Lung (tissue), 12 donors: ENCODE results near the gene MME. TPM values are rescaled to one million over a fixed set of nuclear protein-coding genes. Genes with fewer than 3 reads are reported as not detected.

Experiments
- ATAC-seq: fragments of 200-7000 bp; cut with Tn5 transposase; one replicate; pipeline ENCODE4 v1.9.1; 2020; ENCODE audit warnings: moderate number of reproducible peaks; ENCODE audit not compliant: insufficient read depth, low FRiP score
- DNase-seq, 3 donors: peaks; one replicate each; pipeline ENCODE4 v3.0.0-alpha.2; 2013 to 2017
- H3K27ac ChIP-seq, 2 donors: one replicate each; pipeline ENCODE4 v1.5.1; 2013; ENCODE audit warnings: mild to moderate bottlenecking in 2 of 2, moderate library complexity in 2 of 2, control low read depth in 1 of 2, inconsistent platforms in 1 of 2, low read depth in 1 of 2, low read length in 1 of 2
- H3K27me3 ChIP-seq, 3 donors: one replicate each; pipeline ENCODE4 v1.5.1; 2013; ENCODE audit warnings: low read length in 2 of 3; ENCODE audit not compliant: control insufficient read depth in 3 of 3, insufficient read depth in 3 of 3
- H3K36me3 ChIP-seq, 4 donors: one replicate each; pipeline ENCODE4 v1.5.1; 2013; ENCODE audit warnings: low read length in 4 of 4, mild to moderate bottlenecking in 1 of 4, moderate library complexity in 1 of 4; ENCODE audit not compliant: control insufficient read depth in 4 of 4, insufficient read depth in 4 of 4
- H3K4me1 ChIP-seq, 5 donors: one replicate each; pipeline ENCODE4 v1.5.1; 2013; ENCODE audit warnings: low read length in 5 of 5, mild to moderate bottlenecking in 2 of 5, moderate library complexity in 1 of 5; ENCODE audit not compliant: control insufficient read depth in 5 of 5, insufficient read depth in 5 of 5
- H3K4me3 ChIP-seq: one replicate; pipeline ENCODE4 v1.5.1; 2013; ENCODE audit warnings: mild to moderate bottlenecking, control low read depth, moderate library complexity
- H3K9ac ChIP-seq, 2 donors: one replicate each; pipeline ENCODE4 v1.5.1; 2013; ENCODE audit warnings: low read length in 2 of 2, control low read depth in 1 of 2; ENCODE audit not compliant: insufficient read depth in 1 of 2
- H3K9me3 ChIP-seq, 4 donors: one replicate each; pipeline ENCODE4 v1.5.1; 2013; ENCODE audit warnings: low read length in 3 of 4, mild to moderate bottlenecking in 1 of 4, moderate library complexity in 1 of 4; ENCODE audit not compliant: control insufficient read depth in 4 of 4, insufficient read depth in 3 of 4
- WGBS, 2 donors: extraction: QIAGEN DNeasy Blood & Tissue Kit; methylation state at CpG; one replicate each; pipeline ENCODE4 v1.1.7; 2013; 5-methylcytosine and 5-hydroxymethylcytosine counted together
- polyA plus RNA-seq, 2 donors: library from polyadenylated mRNA; stranded (reverse); fragments of 200-250 nt; gene quantifications; one replicate each; pipeline ENCODE4 v1.2.1, GENCODE V29; 2013
- total RNA-seq, 2 donors: library from RNA; depleted of rRNA in 1 of 2; stranded (reverse); fragments of >200 nt in 1 of 2; gene quantifications; one replicate each; pipeline ENCODE4 v1.2.1, GENCODE V29; 2014 to 2021
- TF ChIP-seq, protein P1 (sequence below): IDR thresholded peaks from 2 replicates; pipeline ENCODE4 v1.5.1; 2012; ENCODE audit warnings: mild to moderate bottlenecking; ENCODE audit errors: control extremely low read depth, extremely low read depth
- donor health status: control.
- donor health status: control.
- donor health status: Bipolar disorder and iron deficiency.
- donor health status: healthy.
- donor health status: DM: yes; HTN: yes; CAD: no.

The MME gene
- total and polyA plus RNA-seq, 4 donors, result 7.9 to 41.0 (median 9.2) TPM

DNA sequence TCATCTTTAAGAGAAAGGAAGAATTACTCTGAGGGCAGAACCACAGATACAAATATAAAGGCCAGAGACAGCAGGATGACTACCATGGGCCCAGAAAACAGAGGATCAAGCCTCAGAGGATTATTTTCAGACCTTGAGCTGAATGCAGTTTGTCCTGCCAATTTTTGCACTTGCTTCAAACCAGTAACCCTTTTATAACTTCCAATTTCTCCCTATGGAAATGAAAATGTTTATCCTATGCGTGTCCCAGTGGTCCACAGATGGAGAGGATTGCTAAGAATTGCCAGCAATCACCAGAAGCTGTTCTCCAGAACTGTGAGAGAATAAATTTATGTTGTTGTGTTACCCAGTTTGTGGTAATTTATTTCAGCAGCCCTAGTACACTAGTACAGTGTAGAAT lies 26.4 kb upstream of the MME start:
- DNase-seq (no peak), ATAC-seq (no peak)
- Histone ChIP-seq H3K9ac (no peak overlapping the region), H3K36me3 (no peaks in the 10 kb centered on the region), H3K9me3 (peaks cover 0 to 8% (median 4%) of the 10 kb centered on the region in 4 donors), H3K27ac (no peak overlapping the region), H3K4me3 (no peak overlapping the region), H3K4me1 (no peaks in the 10 kb centered on the region), H3K27me3 (no peaks in the 10 kb centered on the region)
- TF ChIP-seq, protein P1, sequence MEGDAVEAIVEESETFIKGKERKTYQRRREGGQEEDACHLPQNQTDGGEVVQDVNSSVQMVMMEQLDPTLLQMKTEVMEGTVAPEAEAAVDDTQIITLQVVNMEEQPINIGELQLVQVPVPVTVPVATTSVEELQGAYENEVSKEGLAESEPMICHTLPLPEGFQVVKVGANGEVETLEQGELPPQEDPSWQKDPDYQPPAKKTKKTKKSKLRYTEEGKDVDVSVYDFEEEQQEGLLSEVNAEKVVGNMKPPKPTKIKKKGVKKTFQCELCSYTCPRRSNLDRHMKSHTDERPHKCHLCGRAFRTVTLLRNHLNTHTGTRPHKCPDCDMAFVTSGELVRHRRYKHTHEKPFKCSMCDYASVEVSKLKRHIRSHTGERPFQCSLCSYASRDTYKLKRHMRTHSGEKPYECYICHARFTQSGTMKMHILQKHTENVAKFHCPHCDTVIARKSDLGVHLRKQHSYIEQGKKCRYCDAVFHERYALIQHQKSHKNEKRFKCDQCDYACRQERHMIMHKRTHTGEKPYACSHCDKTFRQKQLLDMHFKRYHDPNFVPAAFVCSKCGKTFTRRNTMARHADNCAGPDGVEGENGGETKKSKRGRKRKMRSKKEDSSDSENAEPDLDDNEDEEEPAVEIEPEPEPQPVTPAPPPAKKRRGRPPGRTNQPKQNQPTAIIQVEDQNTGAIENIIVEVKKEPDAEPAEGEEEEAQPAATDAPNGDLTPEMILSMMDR, result no peak
- WGBS, 2 donors, result 61 to 63% methylated on average over 1 of the region's 1 CpG

DNA sequence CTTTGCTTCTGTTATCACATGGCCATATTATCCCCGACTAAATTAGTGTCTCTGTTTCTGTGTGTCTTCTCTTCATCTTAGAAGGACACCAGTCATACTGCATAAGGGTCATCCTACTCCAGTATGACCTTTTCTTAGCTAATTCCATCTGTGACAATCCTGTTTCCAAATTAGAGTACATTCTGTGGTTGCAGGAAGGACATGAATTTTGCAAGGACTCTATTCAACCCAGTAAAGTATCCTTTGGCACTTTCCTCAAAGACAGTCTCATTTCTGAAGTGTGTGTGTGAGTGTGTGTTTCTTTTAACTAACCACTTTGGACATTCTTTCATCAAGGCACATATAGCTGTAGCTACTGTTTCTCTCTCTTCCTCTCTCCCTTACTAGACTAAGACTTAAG lies 15.2 kb upstream of the MME start:
- ATAC-seq (peak; percentile 27), DNase-seq (no peak)
- 83 to 88% methylated on average over 1 of the region's 1 CpG for WGBS, 2 donors
- TF ChIP-seq, protein P1, result no peak
- Histone ChIP-seq H3K27me3 (no peaks in the 10 kb centered on the region), H3K9ac (no peak overlapping the region), H3K4me3 (no peak overlapping the region), H3K4me1 (no peaks in the 10 kb centered on the region), H3K36me3 (no peaks in the 10 kb centered on the region), H3K9me3 (no peaks in the 10 kb centered on the region), H3K27ac (no peak overlapping the region)

DNA sequence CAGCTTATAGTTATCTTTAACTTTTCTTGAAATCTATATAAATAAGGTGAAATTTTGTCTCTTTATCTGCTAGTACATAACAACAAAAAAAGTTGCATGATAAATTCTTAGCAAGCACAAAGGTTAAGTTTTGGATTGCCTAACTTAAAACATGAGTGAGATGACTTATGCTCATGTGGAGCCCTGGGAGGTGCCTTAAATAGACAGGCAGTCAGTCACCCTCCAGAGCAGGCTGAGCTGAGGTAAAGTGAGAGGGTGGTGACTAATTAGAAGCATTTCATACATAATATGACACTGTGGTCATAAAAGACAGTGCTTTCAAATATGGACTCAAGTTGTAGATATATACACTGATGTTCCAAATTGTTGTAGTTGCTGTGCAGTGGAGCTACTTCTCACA lies 14.6 kb upstream of the MME start:
- ATAC-seq (no peak), DNase-seq (no peak)
- no peaks in the 10 kb centered on the region for H3K4me1 ChIP-seq
- H3K9me3 ChIP-seq, result no peaks in the 10 kb centered on the region
- TF ChIP-seq, protein P1, result no peak
- no peaks in the 10 kb centered on the region for H3K27me3 ChIP-seq
- no peak overlapping the region for H3K4me3 ChIP-seq
- no peak overlapping the region for H3K9ac ChIP-seq
- no peaks in the 10 kb centered on the region for H3K36me3 ChIP-seq
- no peak overlapping the region for H3K27ac ChIP-seq

GRCh38 chr3:155069729-155070128 lies 10.4 kb upstream of the MME start:
- Histone ChIP-seq H3K36me3 (no peaks in the 10 kb centered on the region), H3K4me1 (no peaks in the 10 kb centered on the region), H3K9me3 (no peaks in the 10 kb centered on the region), H3K9ac (no peak overlapping the region), H3K27me3 (no peaks in the 10 kb centered on the region), H3K27ac (no peak overlapping the region), H3K4me3 (no peak overlapping the region)
- ATAC-seq (no peak), DNase-seq (no peak)
- TF ChIP-seq, protein P1, result no peak
- WGBS, 2 donors, result 34 to 48% methylated on average over 3 of the region's 3 CpGs
